Ascending aorta (tissue), 2 donors: ENCODE measurements around the gene ACER2. TPM values are rescaled to one million over a fixed set of nuclear protein-coding genes. Genes with fewer than 3 reads are reported as not detected.
"Not testable (repeated sequence)": the region's sequence is repeated elsewhere in the genome, so short reads cannot be mapped to it uniquely, and the experiment has no call there.

Experiments used
- DNase-seq, 2 donors: peaks; one replicate each; pipeline ENCODE4 v3.0.0-alpha.2; 2019; ENCODE audit warnings: low spot score in 2 of 2
- H3K27ac ChIP-seq, 2 donors: fragments of 200-600 bp; sonication (generic); one replicate each; pipeline ENCODE4 v1.5.1; 2016 to 2017; ENCODE audit warnings: mild to moderate bottlenecking in 1 of 2
- H3K27me3 ChIP-seq: fragments of 200-600 bp; sonication (generic); one replicate; pipeline ENCODE4 v1.5.1; 2017
- H3K36me3 ChIP-seq, 2 donors: fragments of 200-600 bp; sonication (generic); one replicate each; pipeline ENCODE4 v1.5.1; 2016
- H3K4me1 ChIP-seq, 2 donors: fragments of 200-600 bp; sonication (generic); one replicate each; pipeline ENCODE4 v1.5.1; 2016 to 2017; ENCODE audit warnings: mild to moderate bottlenecking in 1 of 2
- H3K4me3 ChIP-seq, 2 donors: fragments of 200-600 bp; sonication (generic); one replicate each; pipeline ENCODE4 v1.5.1; 2016 to 2017; ENCODE audit warnings: mild to moderate bottlenecking in 1 of 2
- H3K9me3 ChIP-seq, 2 donors: fragments of 200-600 bp; sonication (generic); one replicate each; pipeline ENCODE4 v1.5.1; 2016
- intact Hi-C: fragments of 100-400 bp; cut with DNase I; formaldehyde crosslinking; loops from one replicate; pipeline ENCODE4 v1.15.1; 2023
- total RNA-seq: library from RNA; depleted of rRNA; stranded (reverse); fragments of >200 nt; gene quantifications from one replicate; pipeline ENCODE4 v1.1.0, GENCODE V29; 2016
- TF ChIP-seq, protein P1 (sequence below), 3 experiments: fragments of 200-600 bp in 2 of 3; fragments of 450-650 bp in 1 of 3; sonication (generic) in 2 of 3; IDR thresholded peaks; one replicate each; pipeline ENCODE4 v1.5.1; 2016 to 2019; ENCODE audit warnings: antibody characterized with exemption in 3 of 3, mild to moderate bottlenecking in 1 of 3, moderate library complexity in 1 of 3

The ACER2 gene
- total RNA-seq, 1 donor from 2014 or later = 1.4 TPM

DNA sequence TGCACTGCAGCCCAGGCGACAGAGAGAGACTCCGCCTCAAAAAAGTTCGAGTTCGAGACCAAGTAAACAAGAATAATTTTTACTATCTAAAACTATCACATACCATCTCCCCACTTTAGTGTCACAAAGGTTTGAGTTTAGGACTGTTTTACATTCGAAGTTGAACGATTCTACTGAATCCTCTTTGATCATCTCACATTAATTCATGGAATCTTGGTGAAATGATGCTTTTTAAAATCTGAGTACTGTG lies 28.1 kb upstream of the ACER2 start:
- intact Hi-C loops = loop anchor here (1.0 to 10.0 kb wide), 6 partner anchors 29 to 333 kb away; partner anchors contain the start of genes ACER2, DENND4C, HAUS6 and RRAGA
- peaks cover 0 to 24% of the 10 kb centered on the region in 2 donors for H3K4me1 ChIP-seq

DNA sequence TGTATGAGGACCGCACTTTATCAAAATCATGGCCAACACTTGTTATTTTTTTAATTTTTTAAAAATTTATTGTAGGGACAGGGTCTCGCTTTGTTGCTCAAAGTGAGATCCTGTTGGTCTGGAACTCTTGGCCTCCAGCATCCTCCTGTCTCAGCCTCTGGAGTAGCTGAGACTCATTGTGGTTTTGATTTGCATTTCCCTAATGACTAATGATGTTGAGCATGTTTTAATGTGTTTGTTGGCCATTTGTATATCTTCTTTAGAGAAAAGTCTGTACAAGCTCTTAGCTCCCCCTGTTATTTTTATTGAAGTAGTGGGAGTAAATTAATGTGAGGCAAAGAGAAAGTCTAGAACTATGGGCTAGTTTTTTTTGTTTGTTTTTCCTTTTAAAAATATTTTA lies 27.2 kb upstream of the ACER2 start:
- intact Hi-C loops = loop anchor here (2.0 to 10.0 kb wide), 3 partner anchors 151 to 334 kb away; partner anchors contain the start of genes DENND4C, HAUS6 and RRAGA
- TF ChIP-seq, protein P1, sequence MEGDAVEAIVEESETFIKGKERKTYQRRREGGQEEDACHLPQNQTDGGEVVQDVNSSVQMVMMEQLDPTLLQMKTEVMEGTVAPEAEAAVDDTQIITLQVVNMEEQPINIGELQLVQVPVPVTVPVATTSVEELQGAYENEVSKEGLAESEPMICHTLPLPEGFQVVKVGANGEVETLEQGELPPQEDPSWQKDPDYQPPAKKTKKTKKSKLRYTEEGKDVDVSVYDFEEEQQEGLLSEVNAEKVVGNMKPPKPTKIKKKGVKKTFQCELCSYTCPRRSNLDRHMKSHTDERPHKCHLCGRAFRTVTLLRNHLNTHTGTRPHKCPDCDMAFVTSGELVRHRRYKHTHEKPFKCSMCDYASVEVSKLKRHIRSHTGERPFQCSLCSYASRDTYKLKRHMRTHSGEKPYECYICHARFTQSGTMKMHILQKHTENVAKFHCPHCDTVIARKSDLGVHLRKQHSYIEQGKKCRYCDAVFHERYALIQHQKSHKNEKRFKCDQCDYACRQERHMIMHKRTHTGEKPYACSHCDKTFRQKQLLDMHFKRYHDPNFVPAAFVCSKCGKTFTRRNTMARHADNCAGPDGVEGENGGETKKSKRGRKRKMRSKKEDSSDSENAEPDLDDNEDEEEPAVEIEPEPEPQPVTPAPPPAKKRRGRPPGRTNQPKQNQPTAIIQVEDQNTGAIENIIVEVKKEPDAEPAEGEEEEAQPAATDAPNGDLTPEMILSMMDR (IDR thresholded peaks at IDR 0.05) = no peak

More for the DNA sequence above, 28.1 kb upstream of the ACER2 start:
- no peaks in the 10 kb centered on the region for H3K9me3 ChIP-seq
- H3K36me3 ChIP-seq = peaks cover 20 to 32% of the 10 kb centered on the region in 2 donors
- DNase-seq = no peak
- H3K27ac ChIP-seq = peak overlapping the region; percentile 88 to 91
- peak overlapping the region; percentile 69 to 73 for H3K4me3 ChIP-seq
- TF ChIP-seq, protein P1 (IDR thresholded peaks at IDR 0.05) = no peak
- no peaks in the 10 kb centered on the region for H3K27me3 ChIP-seq

DNA sequence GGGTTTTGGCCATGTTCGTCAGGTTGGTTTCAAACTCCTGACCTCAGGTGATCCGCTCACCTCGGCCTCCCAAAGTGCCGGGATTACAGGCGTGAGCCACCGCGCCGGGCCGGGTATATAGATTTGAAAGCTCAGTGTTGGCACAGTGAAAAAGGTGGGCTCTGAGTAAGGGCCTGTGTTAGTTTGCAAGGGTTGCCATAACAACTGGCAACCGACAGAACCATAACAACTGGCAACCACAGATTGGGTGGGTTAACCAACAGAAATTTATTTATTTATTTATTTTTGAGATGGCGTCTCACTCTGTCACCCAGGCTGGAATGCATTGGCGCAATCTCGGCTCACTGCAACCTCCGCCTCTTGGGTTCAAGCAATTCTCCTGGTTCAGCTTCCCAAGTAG lies 23.6 kb upstream of the ACER2 start:
- intact Hi-C loops = loop anchor here (10.0 kb wide), 1 partner anchor 280 kb away; the partner anchor contains the start of gene HAUS6

More for the DNA sequence above, 27.2 kb upstream of the ACER2 start:
- H3K27ac ChIP-seq = no peak overlapping the region
- H3K27me3 ChIP-seq = no peaks in the 10 kb centered on the region
- H3K4me1 ChIP-seq = peaks cover 0 to 26% of the 10 kb centered on the region in 2 donors
- H3K4me3 ChIP-seq = no peak overlapping the region
- peaks cover 13 to 23% of the 10 kb centered on the region in 2 donors for H3K36me3 ChIP-seq
- no peak for DNase-seq
- no peaks in the 10 kb centered on the region for H3K9me3 ChIP-seq

DNA sequence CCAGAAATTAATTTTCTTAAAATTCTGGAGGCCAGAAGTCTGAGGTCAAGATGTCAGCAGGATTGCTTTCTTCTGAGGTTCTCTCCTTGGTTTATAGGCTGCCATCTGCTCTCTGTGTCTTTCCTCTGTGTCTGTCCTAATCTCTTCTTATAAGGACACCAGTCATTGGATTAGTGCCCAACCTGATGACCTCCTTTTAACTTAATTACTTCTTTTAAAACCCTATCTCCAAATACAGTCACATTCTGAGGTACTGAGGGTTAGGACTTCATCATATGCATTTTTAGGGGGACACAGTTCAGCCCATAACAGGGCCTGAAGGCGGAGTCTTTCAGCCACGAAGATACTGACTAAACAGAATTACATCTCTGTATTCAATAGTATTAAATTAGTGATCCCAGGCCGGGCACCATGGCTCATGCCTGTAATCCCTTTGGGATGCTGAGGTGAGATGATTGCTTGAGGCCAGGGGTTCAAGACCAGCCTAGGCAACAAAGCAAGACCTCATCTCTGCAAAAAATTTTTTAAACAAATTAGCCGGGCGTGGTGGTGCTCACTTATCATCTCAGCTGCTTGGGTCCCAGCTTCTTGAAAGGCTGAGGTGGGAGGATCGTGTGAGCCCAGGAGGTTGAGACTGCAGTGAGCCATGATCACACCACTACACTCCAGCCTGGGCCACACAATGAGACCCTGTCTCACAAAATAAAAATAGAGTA lies 22.9 kb upstream of the ACER2 start:
- intact Hi-C loops = loop anchor here (10.0 kb wide), 1 partner anchor 281 kb away; the partner anchor contains the start of gene HAUS6
- Histone ChIP-seq H3K36me3 (no peaks in the 10 kb centered on the region), H3K27ac (no peak overlapping the region), H3K4me3 (no peak overlapping the region), H3K4me1 (peaks cover 0 to 2% of the 10 kb centered on the region in 2 donors), H3K27me3 (no peaks in the 10 kb centered on the region), H3K9me3 (no peaks in the 10 kb centered on the region)
- TF ChIP-seq, protein P1 (IDR thresholded peaks at IDR 0.05) = no peak
- DNase-seq = no peak

More for the DNA sequence above, 23.6 kb upstream of the ACER2 start:
- DNase-seq, H3K4me3 ChIP-seq, H3K36me3 ChIP-seq, H3K4me1 ChIP-seq, H3K9me3 ChIP-seq, H3K27ac ChIP-seq, H3K27me3 ChIP-seq: not testable (repeated sequence)

DNA sequence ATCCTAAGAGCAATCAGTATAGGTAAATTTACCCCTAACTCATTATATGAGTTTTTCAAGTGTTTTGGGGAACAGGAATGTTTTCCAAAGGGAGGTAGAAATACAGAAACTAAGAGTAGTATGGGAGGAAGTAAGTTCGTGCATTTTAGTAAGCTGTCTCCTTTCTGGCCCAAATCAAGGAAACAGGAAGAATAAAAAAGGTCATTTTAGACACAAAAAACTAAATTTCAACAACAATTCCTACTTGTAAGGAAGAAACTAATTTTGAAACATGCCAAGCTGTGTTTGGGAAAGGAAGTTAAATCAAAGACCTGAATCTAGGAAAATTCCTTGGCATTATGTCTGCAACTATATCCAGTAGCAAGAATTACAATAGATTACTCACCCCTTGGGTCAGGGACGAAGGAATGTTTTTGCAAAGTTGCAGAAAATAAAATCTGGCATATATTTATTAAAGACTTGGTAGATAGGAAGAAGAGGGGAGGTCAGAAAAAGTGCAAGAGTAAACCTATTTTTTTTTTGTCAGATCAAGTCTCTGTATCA lies 22.2 kb upstream of the ACER2 start:
- no peaks in the 10 kb centered on the region for H3K36me3 ChIP-seq
- intact Hi-C loops = loop anchor here (10.0 kb wide), 1 partner anchor 282 kb away; the partner anchor contains the start of gene HAUS6
- TF ChIP-seq, protein P1 (IDR thresholded peaks at IDR 0.05) = no peak
- H3K4me1 ChIP-seq = peaks cover 0 to 2% of the 10 kb centered on the region in 2 donors
- no peaks in the 10 kb centered on the region for H3K27me3 ChIP-seq
- H3K9me3 ChIP-seq = no peaks in the 10 kb centered on the region
- H3K27ac ChIP-seq = no peak overlapping the region
- H3K4me3 ChIP-seq = no peak overlapping the region
- DNase-seq = no peak

DNA sequence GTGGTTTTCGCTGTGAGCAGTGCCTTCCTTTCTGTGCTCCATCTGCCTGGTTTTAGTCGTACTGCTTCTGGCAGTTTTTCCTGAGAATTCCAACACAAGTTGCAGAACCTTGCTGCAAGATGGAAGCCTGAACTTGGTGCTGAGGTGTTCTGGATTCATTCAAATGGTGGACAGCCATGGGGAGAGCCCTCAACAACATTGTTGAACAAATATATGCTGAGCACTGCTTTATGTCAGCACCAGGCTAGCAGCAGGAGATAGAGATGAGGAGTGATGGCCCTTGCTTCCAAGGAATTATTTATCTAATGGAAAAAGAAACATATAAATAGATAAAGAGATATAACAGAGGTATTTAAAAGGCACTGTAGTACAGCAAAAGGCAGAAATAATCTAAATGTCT lies 21.5 kb upstream of the ACER2 start:
- no peaks in the 10 kb centered on the region for H3K9me3 ChIP-seq
- H3K4me3 ChIP-seq = no peak overlapping the region
- intact Hi-C loops = loop anchor here (10.0 kb wide), 1 partner anchor 283 kb away; the partner anchor contains the start of gene HAUS6
- no peak for DNase-seq
- H3K4me1 ChIP-seq = peaks cover 0 to 2% of the 10 kb centered on the region in 2 donors
- no peak overlapping the region for H3K27ac ChIP-seq
- no peaks in the 10 kb centered on the region for H3K27me3 ChIP-seq
- H3K36me3 ChIP-seq = no peaks in the 10 kb centered on the region
- TF ChIP-seq, protein P1 (IDR thresholded peaks at IDR 0.05) = no peak

DNA sequence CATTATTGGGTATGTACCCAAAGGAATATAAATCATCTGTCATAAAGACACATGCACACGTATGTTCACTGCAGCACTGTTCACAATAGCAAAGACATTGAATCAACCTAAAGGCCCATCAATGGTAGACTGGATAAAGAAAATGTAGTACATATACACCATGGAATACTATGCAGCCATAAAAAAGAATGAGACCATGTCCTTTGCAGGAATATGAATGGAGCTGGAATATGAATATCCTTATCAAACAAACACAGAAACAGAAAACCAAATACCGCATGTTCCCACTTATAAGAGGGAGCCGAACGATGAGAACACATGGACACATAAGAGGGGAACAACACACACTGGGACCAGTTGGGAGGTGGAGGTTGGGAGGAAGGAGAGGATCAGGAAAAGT lies 19.3 kb upstream of the ACER2 start:
- not testable (repeated sequence) for H3K4me1 ChIP-seq, DNase-seq, H3K27ac ChIP-seq, H3K36me3 ChIP-seq, H3K9me3 ChIP-seq, H3K4me3 ChIP-seq, H3K27me3 ChIP-seq
- intact Hi-C loops = loop anchor here (10.0 kb wide), 1 partner anchor 285 kb away; the partner anchor contains the start of gene HAUS6
